Thoracic aorta (tissue), 2 donors: ENCODE measurements around the gene CFAP20. TPM values are rescaled to one million over a fixed set of nuclear protein-coding genes. Genes with fewer than 3 reads are reported as not detected.

Source experiments
- ATAC-seq: fragments of 150-250 bp; one replicate; pipeline ENCODE4 v1.8.0; 2017; ENCODE audit warnings: low read depth; ENCODE audit not compliant: insufficient number of reproducible peaks, low FRiP score
- DNase-seq: peaks from one replicate; pipeline ENCODE4 v3.0.0-alpha.2; 2020; ENCODE audit warnings: low spot score
- H3K27ac ChIP-seq, 2 donors: fragments of 200-600 bp; sonication (generic); 1 replicate in 1 of 2; 2 replicates in 1 of 2; pipeline ENCODE4 v1.5.1; 2016; ENCODE audit warnings: mild to moderate bottlenecking in 2 of 2, moderate library complexity in 2 of 2
- H3K27me3 ChIP-seq: fragments of 200-600 bp; sonication (generic); replicated peaks from 2 replicates; pipeline ENCODE4 v1.6.0; 2016; ENCODE audit warnings: mild to moderate bottlenecking; ENCODE audit not compliant: insufficient read depth
- H3K36me3 ChIP-seq: fragments of 200-600 bp; sonication (generic); one replicate; pipeline ENCODE4 v1.5.1; 2016
- H3K4me1 ChIP-seq, 2 donors: fragments of 200-600 bp; sonication (generic); 1 replicate in 1 of 2; 2 replicates in 1 of 2; pipeline versions ENCODE4 v1.5.1 to v1.6.0; 2016; ENCODE audit warnings: low read depth in 2 of 2, mild to moderate bottlenecking in 1 of 2; ENCODE audit not compliant: control insufficient read depth in 1 of 2
- H3K4me3 ChIP-seq: fragments of 200-600 bp; sonication (generic); 2 replicates; pipeline ENCODE4 v1.5.1; 2016; ENCODE audit warnings: mild to moderate bottlenecking
- H3K9me3 ChIP-seq: fragments of 200-600 bp; sonication (generic); 2 replicates; pipeline ENCODE4 v1.5.1; 2016
- CTCF ChIP-seq: fragments of 200-600 bp; sonication (generic); IDR thresholded peaks from one replicate; pipeline ENCODE4 v1.5.1; 2019; ENCODE audit warnings: antibody characterized with exemption
- total RNA-seq, 2 donors: library from RNA; depleted of rRNA; stranded (reverse); fragments of >200 nt; gene quantifications; one replicate each; pipeline versions ENCODE4 v1.1.0 to v1.2.3, GENCODE V29; 2016

CFAP20 gene
- total RNA-seq, 2 donors from 2014 or later, result 48.5 to 52.5 TPM

- Histone ChIP-seq H3K9me3 (no peaks in the 10 kb centered on the region), H3K36me3 (no peaks in the 10 kb centered on the region), H3K27me3 (no peaks in the 10 kb centered on the region), H3K4me3 (no peak overlapping the region), H3K27ac (no peak overlapping the region), H3K4me1 (no peaks in the 10 kb centered on the region)
- TF ChIP-seq CTCF, result no peak
- no peak for ATAC-seq
- DNase-seq, result no peak
Measured at GRCh38 chr16:58107709-58108108, 21.5 kb downstream of the CFAP20 start.

GRCh38 chr16:58107228-58107627 lies 22.0 kb downstream of the CFAP20 start:
- no peak for ATAC-seq

GRCh38 chr16:58105631-58106030 lies 23.6 kb downstream of the CFAP20 start:
- no peaks in the 10 kb centered on the region for H3K9me3 ChIP-seq
- no peaks in the 10 kb centered on the region for H3K36me3 ChIP-seq
- H3K27ac ChIP-seq, result no peak overlapping the region
- no peak overlapping the region for H3K4me3 ChIP-seq
- H3K27me3 ChIP-seq, result no peaks in the 10 kb centered on the region
- DNase-seq (no peak), ATAC-seq (no peak)
- no peak for TF ChIP-seq CTCF
- H3K4me1 ChIP-seq, result no peaks in the 10 kb centered on the region

More at GRCh38 chr16:58107228-58107627, 22.0 kb downstream of the CFAP20 start:
- Histone ChIP-seq H3K27me3 (no peaks in the 10 kb centered on the region), H3K4me3 (no peak overlapping the region), H3K4me1 (no peaks in the 10 kb centered on the region), H3K27ac (no peak overlapping the region), H3K9me3 (no peaks in the 10 kb centered on the region), H3K36me3 (no peaks in the 10 kb centered on the region)
- no peak for DNase-seq
- no peak for TF ChIP-seq CTCF

- Histone ChIP-seq H3K27me3 (no peaks in the 10 kb centered on the region), H3K36me3 (no peaks in the 10 kb centered on the region), H3K4me3 (no peak overlapping the region), H3K4me1 (no peaks in the 10 kb centered on the region), H3K9me3 (no peaks in the 10 kb centered on the region), H3K27ac (no peak overlapping the region)
- DNase-seq, result no peak
- no peak for ATAC-seq
- no peak for TF ChIP-seq CTCF
Measured at GRCh38 chr16:58102665-58103392, 26.4 kb downstream of the CFAP20 start.

- Histone ChIP-seq H3K4me3 (no peak overlapping the region), H3K36me3 (no peaks in the 10 kb centered on the region), H3K9me3 (no peaks in the 10 kb centered on the region), H3K27ac (no peak overlapping the region), H3K4me1 (no peaks in the 10 kb centered on the region), H3K27me3 (no peaks in the 10 kb centered on the region)
- DNase-seq, result no peak
- TF ChIP-seq CTCF, result no peak
- no peak for ATAC-seq
Measured at GRCh38 chr16:58099956-58100300, 29.3 kb downstream of the CFAP20 start.
